Measurements from ENCODE around the gene FLOT2.
"Not testable (repeated sequence)": the region's sequence is repeated elsewhere in the genome, so short reads cannot be mapped to it uniquely, and the experiment has no call there.

The FLOT2 gene

DNA sequence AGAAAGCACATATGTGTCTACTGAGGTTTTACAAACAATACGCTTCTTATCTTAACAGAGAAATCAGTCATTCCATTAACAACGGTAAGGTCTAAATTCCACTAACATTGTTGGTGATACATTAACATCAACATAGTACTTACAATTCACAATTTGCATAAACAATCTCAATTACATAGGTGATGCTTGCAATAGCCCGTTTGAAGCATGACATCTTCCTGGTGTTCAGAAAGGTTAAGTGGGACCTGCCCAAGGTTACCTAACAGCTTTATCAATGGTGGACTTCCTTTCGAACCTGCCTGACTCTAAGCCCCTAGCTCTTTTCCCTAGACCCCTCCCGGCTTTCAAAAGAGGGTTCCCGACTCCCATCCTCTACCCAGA lies 55.6 kb downstream of the FLOT2 start:
- no peak for DNase-seq (ENCODE audit: low spot score)
- peak overlapping the region; percentile 94 for H3K4me3 ChIP-seq
- peak overlapping the region; percentile 57 to 93 for H3K27ac ChIP-seq
- TF ChIP-seq, protein P1, sequence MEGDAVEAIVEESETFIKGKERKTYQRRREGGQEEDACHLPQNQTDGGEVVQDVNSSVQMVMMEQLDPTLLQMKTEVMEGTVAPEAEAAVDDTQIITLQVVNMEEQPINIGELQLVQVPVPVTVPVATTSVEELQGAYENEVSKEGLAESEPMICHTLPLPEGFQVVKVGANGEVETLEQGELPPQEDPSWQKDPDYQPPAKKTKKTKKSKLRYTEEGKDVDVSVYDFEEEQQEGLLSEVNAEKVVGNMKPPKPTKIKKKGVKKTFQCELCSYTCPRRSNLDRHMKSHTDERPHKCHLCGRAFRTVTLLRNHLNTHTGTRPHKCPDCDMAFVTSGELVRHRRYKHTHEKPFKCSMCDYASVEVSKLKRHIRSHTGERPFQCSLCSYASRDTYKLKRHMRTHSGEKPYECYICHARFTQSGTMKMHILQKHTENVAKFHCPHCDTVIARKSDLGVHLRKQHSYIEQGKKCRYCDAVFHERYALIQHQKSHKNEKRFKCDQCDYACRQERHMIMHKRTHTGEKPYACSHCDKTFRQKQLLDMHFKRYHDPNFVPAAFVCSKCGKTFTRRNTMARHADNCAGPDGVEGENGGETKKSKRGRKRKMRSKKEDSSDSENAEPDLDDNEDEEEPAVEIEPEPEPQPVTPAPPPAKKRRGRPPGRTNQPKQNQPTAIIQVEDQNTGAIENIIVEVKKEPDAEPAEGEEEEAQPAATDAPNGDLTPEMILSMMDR (IDR thresholded peaks at IDR 0.05), result no peak

DNA sequence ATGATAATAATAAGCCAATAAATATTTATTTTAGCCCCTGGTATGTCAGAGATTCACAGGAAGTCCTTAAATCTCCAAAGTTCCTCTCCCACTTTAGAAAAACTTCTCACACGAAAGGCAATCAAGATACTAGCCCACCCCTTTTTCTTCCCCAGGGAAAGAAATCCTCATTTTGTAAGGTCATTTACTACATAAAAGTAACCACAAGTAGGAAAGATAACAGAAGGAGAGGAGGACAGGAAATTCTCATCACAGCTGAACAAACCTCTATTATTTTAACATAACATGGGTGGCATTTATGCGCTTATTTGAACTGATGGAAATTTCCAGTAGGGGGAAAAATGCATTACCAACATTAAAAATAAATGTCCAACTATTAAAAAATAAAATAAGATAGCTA lies 58.3 kb downstream of the FLOT2 start:
- no peak overlapping the region for H3K4me3 ChIP-seq
- no peak overlapping the region for H3K27ac ChIP-seq
- TF ChIP-seq, protein P1 (IDR thresholded peaks at IDR 0.05), result no peak
- DNase-seq (ENCODE audit: low spot score), result no peak

GRCh38 chr17:28836541-28836940 lies 61.0 kb downstream of the FLOT2 start:
- H3K4me3 ChIP-seq; DNase-seq (ENCODE audit: low spot score); H3K27ac ChIP-seq: not testable (repeated sequence)

DNA sequence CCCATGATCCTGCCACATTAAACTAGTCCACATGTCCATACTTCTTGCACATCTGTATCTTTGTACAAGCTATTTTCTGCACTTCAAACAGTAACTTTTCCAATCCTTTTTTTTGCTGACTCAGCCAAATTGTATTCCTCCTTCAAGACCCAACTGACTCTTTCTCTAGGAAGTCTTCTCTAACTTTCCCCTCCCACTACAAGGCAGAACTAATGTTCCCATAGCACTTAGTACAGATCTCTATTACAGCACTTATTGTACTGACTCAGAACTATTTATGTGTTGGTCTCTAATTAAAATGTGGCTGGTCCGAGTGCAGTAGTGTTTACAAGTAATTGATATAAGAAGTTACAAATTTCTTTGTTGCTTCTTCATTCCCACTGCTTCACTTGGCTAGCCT lies 63.1 kb downstream of the FLOT2 start:
- Histone ChIP-seq H3K27ac (no peak overlapping the region), H3K4me3 (no peak overlapping the region)
- TF ChIP-seq, protein P1 (IDR thresholded peaks at IDR 0.05), result no peak
- no peak for DNase-seq (ENCODE audit: low spot score)
